ENCODE data around the gene RGMA. TPM values are rescaled to one million over a fixed set of nuclear protein-coding genes. Genes with fewer than 3 reads are reported as not detected.
A peak's percentile ranks its signal among the peaks of the same experiment; 100 is the strongest.

Gene RGMA
- polyA plus RNA-seq, 10 donors: 52.1 to 76.6 (median 59.4) TPM

DNA sequence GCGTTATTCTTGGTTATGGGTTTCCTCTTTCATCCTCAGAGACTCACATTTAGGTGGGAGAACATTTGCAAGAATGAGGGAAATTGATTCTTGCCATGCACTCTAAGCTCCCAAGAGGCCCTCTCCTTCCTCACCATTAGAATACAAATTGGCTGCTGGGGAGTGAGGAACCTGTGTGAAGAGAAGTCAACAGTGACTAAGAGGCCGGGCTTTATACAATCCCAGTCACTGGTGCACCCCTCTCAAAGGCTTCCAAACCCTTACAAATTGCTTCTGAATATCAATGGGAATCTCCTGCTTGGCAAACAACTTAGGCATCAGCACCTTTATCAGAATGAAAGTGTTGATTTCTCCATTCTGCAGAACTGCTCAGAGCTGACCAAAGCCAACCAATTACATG lies 16.5 kb upstream of the RGMA start:
- DNase-seq: no peak

- DNase-seq: no peak
These were observed 14.8 kb upstream of the RGMA start for GRCh38 chr15:93103823-93104222.

DNA sequence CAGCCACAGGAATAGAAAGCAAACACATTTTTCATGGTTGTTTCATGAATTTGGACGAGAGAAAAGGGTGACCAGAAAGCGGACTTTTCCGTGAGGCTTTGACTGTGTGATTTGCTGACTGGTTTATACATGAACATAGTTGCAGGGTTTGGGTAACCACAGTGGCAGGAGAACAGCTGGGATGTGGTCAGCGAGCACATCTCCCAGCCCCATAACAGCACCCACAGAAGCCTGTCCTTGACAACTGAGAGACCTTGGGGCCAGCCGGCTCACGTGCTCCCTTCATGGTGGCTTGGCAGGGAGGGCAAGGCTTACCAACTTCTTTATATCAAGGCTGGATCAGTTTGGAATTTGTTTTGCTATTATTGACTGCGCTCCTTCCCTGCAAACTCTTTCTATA lies 13.2 kb upstream of the RGMA start:
- no peak for DNase-seq

- no peak for DNase-seq
These were observed 4.8 kb upstream of the RGMA start for GRCh38 chr15:93093765-93094164.

GRCh38 chr15:93091465-93091864 lies 2.5 kb upstream of the RGMA start:
- DNase-seq: no peak

DNA sequence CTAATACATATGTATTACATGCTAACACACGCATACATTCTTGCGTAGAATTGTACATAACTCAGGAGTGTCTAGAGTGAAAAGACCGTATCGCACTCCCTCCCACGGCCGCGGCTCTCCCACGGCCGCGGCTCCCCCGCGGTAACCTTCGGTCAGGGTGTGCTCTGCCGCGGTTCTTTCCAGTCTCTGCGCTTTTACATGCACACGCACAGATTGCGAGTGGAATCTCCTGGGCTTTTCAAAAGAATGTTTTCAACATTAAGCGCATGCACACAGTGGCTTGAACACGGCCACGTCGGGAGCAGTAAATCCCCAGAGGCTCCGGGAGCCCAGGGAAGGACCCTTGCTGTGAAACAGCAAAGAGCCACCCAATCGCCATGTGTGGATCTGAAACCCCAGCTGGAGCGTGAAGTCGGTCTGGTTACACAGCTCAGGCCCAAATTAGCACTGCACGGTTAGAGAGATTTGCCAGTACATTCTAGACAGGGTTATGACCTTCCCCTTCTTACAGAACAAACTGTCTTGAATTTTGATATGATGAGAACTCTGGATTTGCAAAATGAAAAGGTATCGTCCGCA lies 805 bp upstream of the RGMA start:
- DNase-seq: peak in 2 of 3 donors; percentile 34 to 77

DNA sequence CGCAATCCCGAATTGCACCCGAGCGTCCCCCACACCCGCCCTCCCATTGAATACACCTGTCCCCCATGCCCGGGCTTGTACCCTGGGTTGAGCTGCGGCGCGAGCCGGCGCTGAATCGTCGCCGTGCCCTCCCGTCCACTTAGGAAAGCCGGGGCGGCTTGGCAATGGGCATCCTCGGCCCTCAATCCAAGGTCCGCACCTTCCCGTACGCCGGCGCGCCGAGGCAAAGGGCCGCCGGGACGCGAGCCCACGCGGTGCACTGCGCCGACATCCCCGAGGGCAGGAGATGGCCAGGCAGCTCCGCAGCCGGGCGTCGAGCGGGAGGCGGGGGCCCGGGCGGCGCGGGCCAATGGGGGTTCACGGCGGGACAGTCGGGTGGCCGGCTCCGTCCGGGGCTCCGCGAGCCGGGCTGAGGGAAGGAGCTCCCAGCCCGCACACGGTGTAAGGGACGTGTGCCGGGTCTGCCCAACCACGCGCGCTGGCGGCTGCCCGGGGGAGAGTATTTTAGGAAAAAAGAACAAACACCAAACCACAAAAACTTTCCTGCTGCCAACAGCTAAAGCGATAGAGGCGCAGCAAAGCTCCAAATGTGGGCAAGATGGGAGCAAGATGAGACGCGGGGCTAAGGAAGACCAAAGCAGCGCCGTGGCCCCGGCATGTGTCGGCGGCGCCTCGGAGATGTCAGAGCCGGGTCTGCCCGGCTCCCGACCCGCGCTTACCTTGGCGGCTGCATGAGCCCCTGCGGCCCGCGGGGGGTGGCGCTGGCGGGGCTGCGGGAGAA lies 621 bp downstream of the RGMA start:
- DNase-seq: peak in 2 of 3 donors; percentile 44 to 83

DNA sequence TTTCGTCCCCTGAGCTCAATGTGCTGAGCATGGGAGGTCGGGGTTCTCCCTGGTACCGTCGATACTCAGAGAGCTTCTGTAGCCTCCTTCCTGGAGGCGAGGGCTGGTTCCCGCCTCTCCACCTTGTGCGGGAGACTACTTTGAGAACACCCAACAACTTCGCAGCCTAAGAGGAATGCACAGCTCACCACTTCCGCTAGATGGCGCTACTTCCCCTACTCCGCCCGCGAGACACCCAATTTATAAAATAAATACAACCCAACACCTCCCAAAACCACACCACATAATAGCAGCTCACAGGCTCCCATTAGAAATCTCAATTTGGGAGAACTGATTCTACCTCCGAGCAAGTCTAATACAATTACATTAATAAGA lies 1.2 kb downstream of the RGMA start:
- DNase-seq: peak; percentile 85 to 95 (median 91)

- no peak for DNase-seq
These were observed 2.2 kb downstream of the RGMA start for GRCh38 chr15:93086791-93087190.

DNA sequence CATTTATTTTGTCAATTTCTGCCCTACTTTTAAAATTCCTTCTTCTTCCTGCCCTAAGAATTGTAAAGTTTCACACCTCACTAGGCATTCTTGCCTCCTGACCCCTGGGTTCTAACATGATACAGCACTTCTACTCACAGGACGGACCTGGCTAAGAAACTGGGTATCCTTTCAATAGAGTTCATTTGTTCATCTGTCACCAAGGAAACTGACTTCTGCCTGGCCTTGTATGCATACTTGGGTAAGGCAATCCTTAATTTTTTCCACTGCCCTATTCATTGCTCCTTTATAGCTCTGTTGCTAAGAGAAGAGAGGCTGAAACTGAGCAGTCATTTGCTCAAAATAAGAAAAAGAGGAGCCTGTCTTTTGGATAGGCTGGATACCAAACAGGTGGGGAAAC lies 3.3 kb downstream of the RGMA start:
- DNase-seq: no peak

DNA sequence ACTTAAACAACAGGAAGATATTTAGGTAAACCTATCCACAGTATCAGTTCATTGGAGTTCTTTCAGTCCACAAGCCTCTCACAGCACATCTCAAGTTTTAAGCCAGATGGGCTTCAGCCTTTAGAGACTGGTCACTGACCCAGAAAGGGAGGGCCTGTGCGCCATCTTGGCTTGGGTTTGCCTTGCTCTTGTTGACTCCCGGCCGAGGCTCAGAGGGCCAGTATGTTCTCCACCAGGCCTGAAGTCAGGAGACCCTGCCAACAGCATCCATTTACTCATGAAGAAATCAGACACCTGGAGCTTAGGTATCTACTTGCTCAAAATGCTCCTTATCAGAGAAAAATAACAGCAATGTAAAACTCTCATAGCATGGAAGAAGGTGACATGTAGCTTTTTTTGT lies 6.2 kb downstream of the RGMA start:
- no peak for DNase-seq

DNA sequence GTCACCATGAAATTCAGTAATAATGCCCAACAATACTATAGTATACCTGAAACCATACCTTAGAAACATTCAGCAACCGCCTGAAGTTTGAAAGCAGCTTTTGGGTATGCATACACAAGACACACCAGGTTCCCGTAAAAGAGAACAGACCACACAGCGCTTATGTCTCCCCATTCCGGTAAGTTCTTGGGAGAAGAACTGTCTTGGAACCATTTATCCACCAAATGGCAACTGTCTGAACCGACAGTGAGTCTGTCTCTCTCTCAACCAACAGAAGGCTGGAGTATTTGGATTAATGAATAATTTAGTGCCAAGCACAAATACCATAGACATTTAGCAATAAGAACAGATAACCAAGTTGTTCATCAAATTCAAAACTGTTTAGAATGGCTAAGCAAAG lies 7.6 kb downstream of the RGMA start:
- DNase-seq: no peak

GRCh38 chr15:93080451-93080850 lies 8.6 kb downstream of the RGMA start:
- peak in 1 of 3 donors; percentile 6 for DNase-seq

DNA sequence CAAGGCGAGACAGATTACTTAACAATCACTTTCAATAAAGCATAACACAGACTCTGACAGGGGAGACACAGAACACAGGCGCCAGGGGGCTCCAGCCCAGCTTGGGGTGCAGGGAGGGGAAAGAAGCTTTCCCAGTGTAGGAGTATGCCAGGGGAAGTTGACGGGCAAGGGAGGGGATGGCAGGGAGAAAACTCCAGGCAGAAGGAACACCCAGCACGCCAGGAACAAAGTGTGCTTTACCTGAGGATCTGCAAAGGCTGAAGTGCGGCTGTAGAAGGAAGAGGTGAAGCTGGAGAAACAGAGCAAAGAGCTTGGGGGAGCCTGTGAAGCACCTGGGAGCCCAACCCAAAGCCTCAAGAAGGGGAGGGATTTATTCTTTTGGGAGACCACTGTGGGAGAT lies 12.1 kb downstream of the RGMA start:
- no peak for DNase-seq

GRCh38 chr15:93076217-93076616 lies 12.8 kb downstream of the RGMA start:
- DNase-seq: no peak

DNA sequence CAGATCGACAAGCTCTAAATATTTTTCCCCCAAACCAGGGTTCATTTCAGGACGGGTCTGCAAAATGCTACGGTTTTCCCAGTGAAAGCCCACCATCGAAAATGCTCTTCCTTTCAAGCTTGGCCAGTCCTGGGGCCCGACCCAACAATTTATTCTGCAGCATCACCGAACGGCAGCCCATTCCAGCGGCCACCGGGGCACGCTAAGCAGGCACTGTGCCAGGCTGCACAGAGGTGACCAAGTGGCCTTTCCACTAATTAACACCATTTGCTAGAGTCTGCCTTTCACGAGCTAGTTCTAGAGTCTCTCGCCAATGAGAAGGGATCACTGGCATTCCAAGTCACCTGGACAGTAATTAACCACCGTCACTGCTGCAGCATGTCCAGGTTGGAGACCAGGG lies 14.4 kb downstream of the RGMA start:
- no peak for DNase-seq

GRCh38 chr15:93073465-93073952 lies 15.5 kb downstream of the RGMA start:
- peak in 2 of 3 donors; percentile 28 to 74 for DNase-seq

DNA sequence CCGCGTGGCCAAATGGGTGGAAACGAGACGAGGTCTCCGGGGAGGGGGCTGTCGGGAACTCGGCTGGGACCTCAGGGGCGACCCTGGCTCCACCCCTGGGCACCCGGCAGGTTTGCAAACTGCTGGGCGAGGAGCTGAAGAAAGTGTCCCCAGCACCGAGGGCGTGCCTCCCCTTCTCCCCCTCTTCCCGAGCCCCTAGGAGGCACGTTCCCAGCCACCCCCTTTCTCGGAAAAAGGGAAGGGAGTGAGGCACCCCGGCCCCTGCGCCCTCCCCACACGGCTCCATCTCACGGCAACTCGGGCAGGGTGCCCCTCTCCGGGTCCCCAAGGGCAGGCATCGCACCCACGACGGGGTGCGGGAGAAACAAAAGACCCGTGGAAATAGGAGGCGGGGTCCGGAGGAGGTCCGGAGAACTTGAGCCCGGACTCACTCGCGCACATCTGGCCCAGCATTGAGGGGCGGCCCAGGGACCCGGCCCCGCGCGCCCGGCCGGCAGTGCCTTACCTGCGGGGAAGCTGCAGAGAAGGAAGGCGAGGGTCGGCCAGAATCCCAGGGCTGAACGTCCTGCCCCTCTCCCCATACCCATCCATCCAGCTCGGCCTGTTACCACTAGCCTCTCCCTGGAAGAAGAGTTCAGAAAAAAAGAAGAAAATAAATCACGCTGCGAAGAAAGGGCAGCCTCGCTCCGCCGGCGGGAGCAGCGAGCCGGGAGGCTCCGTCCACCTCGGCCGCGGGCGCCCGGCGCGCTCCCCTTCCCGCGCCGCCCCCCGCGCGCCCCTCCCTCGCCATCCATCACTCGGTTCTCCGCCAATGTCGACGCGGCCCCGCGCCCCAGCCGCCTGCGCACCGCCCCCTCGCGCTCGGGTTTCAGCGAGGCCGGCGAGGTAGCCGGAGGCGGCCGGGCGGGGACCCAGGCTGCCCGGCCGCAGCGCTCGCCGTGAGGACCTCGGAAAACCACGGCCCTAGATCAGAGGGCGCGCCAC lies 16.3 kb downstream of the RGMA start:
- peak; percentile 87 to 96 (median 93) for DNase-seq

DNA sequence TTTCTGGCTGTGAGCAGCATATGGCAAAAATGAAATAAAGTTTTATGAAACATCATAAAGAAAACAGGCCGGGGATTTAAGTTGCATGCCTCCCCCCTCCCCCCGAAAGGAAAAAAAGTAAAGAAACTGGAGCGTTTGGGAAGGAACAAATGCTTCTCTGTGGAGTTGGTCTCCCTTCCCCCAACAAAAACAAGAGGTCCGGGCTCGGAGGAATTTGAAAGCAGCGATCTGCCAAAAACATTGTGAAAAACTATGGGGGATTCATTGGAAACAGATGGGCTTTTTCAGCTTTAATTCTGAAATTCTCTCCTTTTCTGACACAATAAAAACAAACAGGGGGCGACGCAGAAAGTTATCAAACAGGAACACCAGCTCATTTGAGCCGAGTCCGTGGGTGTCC lies 17.0 kb downstream of the RGMA start:
- DNase-seq: peak; percentile 66 to 84 (median 77)

DNA sequence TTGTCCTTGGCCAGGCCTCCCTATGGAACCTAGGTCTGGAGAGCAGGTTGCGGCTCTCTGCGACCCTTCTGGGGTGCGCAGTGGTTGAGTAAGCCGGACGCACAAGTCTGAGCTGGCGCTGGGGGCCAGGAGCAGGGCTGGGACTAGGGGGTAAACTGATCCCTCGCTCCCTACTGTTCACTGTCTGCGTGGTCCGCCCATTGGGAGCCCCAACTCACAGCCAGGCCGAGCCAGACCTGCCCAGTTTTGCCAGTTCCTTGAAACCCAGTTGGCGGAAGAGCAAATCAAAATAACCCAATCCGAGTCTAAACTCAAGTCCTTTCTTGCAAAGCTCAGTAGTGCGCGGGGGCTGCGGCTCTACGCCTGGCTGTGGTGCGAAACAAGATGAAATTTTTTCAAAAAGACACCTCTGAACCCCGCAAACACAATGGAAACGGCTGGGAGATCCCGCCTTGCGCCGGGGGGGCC lies 17.5 kb downstream of the RGMA start:
- peak in 2 of 3 donors; percentile 32 to 71 for DNase-seq

- peak in 1 of 3 donors; percentile 41 for DNase-seq
These were observed 18.3 kb downstream of the RGMA start for GRCh38 chr15:93070551-93071296.
